NB4 (cell line): ENCODE data around the gene PPP1R15A.
"Not testable (repeated sequence)": the region's sequence is repeated elsewhere in the genome, so short reads cannot be mapped to it uniquely, and the experiment has no call there.

ENCODE experiments used
- DNase-seq: peaks from one replicate; pipeline ENCODE4 v3.0.0; 2010; ENCODE audit warnings: low read depth
- H3K4me3 ChIP-seq: one replicate; pipeline ENCODE4 v1.5.1; 2011; ENCODE audit warnings: mild to moderate bottlenecking, low read depth, low read length, moderate library complexity
- CTCF ChIP-seq: IDR thresholded peaks from one replicate; pipeline ENCODE4 v1.5.1; 2012; ENCODE audit warnings: low read depth, low read length
- MAX ChIP-seq: IDR thresholded peaks from 2 replicates; pipeline ENCODE4 v1.6.1; 2011; ENCODE audit warnings: low read depth, low read length
- MYC ChIP-seq: IDR thresholded peaks from 2 replicates; pipeline ENCODE4 v1.6.1; 2011; ENCODE audit warnings: low read depth, low read length
- POLR2A ChIP-seq: IDR thresholded peaks from 2 replicates; pipeline ENCODE4 v1.6.1; 2011; ENCODE audit warnings: mild to moderate bottlenecking; ENCODE audit not compliant: insufficient read length; ENCODE audit errors: extremely low read depth

PPP1R15A gene

GRCh38 chr19:48918801-48919247 lies 46.6 kb downstream of the PPP1R15A start:
- TF ChIP-seq MYC (no peak), POLR2A (no peak), CTCF (no peak), MAX (no peak)
- peak; percentile 43 for DNase-seq
- H3K4me3 ChIP-seq: no peak overlapping the region

GRCh38 chr19:48919271-48919670 lies 47.0 kb downstream of the PPP1R15A start:
- H3K4me3 ChIP-seq, DNase-seq: not testable (repeated sequence)

- DNase-seq: no peak
- TF ChIP-seq POLR2A: no peak
- TF ChIP-seq MYC: no peak
- TF ChIP-seq CTCF: no peak
- no peak for TF ChIP-seq MAX
- H3K4me3 ChIP-seq: no peak overlapping the region
Observed at GRCh38 chr19:48920949-48921348, 48.7 kb downstream of the PPP1R15A start.

- no peak for DNase-seq
- no peak overlapping the region for H3K4me3 ChIP-seq
- no peak for TF ChIP-seq MAX
- no peak for TF ChIP-seq MYC
- TF ChIP-seq POLR2A: no peak
- TF ChIP-seq CTCF: no peak
Observed at GRCh38 chr19:48921721-48922500, 49.7 kb downstream of the PPP1R15A start.

- TF ChIP-seq CTCF (no peak), MAX (no peak), MYC (no peak), POLR2A (no peak)
- H3K4me3 ChIP-seq: no peak overlapping the region
- DNase-seq: no peak
Observed at GRCh38 chr19:48922548-48923490, 50.6 kb downstream of the PPP1R15A start.

GRCh38 chr19:48925240-48925843 lies 53.1 kb downstream of the PPP1R15A start:
- no peak overlapping the region for H3K4me3 ChIP-seq
- no peak for TF ChIP-seq POLR2A
- TF ChIP-seq MYC: no peak
- no peak for TF ChIP-seq MAX
- TF ChIP-seq CTCF: no peak
- DNase-seq: no peak
